Common myeloid progenitor, CD34-positive (primary cell): ENCODE data around the gene DDAH2.

ENCODE experiments used
- CTCF ChIA-PET: fragments of 350-600 bp; sonication (Branson Sonifier 250); formaldehyde crosslinking; loops from one replicate; lab custom pipeline; 2021; ENCODE audit warnings: antibody characterized with exemption; lab: Charles Lee
- POLR2A ChIA-PET: fragments of 350-600 bp; sonication (Branson Sonifier 250); formaldehyde crosslinking; loops from one replicate; lab custom pipeline; 2021; ENCODE audit warnings: antibody characterized with exemption; lab: Charles Lee
- DNase-seq, 3 donors: peaks; one replicate each; pipeline versions ENCODE4 v3.0.0 to v3.0.0-alpha.2; 2013
- H3K27ac ChIP-seq, 2 experiments: 1 replicate in 1 of 2; 2 replicates in 1 of 2; pipeline ENCODE4 v1.7.0; 2013; ENCODE audit warnings: inconsistent platforms in 2 of 2, low read length in 2 of 2, mild to moderate bottlenecking in 2 of 2, low read depth in 1 of 2, moderate library complexity in 1 of 2; ENCODE audit not compliant: severe bottlenecking in 2 of 2, insufficient read depth in 1 of 2, poor library complexity in 1 of 2
- H3K27me3 ChIP-seq, 5 experiments: replicated peaks in 2 of 5; 1 replicate in 3 of 5; 2 replicates in 2 of 5; pipeline versions ENCODE4 v1.6.1 to v1.7.0; 2013; ENCODE audit warnings: low read length in 4 of 5, mild to moderate bottlenecking in 2 of 5, moderate library complexity in 2 of 5, inconsistent platforms in 1 of 5; ENCODE audit not compliant: insufficient read depth in 5 of 5, control insufficient read depth in 4 of 5
- H3K36me3 ChIP-seq, 4 experiments: 1 replicate in 2 of 4; 2 replicates in 2 of 4; pipeline versions ENCODE4 v1.6.1 to v1.7.0; 2013; ENCODE audit warnings: low read length in 3 of 4, control low read depth in 1 of 4, mild to moderate bottlenecking in 1 of 4; ENCODE audit not compliant: control insufficient read depth in 4 of 4, insufficient read depth in 4 of 4
- H3K4me1 ChIP-seq, 4 experiments: 1 replicate in 3 of 4; 2 replicates in 1 of 4; pipeline versions ENCODE4 v1.6.1 to v1.7.1; 2013; ENCODE audit warnings: low read length in 3 of 4, mild to moderate bottlenecking in 3 of 4, control low read depth in 1 of 4, inconsistent platforms in 1 of 4, moderate library complexity in 1 of 4; ENCODE audit not compliant: control insufficient read depth in 4 of 4, insufficient read depth in 4 of 4; ENCODE audit errors: control extremely low read depth in 1 of 4
- H3K4me3 ChIP-seq, 7 experiments: 1 replicate in 4 of 7; 2 replicates in 3 of 7; pipeline versions ENCODE4 v1.5.1 to v1.7.0; 2013; ENCODE audit warnings: mild to moderate bottlenecking in 7 of 7, low read length in 6 of 7, moderate library complexity in 6 of 7, inconsistent platforms in 2 of 7, low read depth in 2 of 7, control low read depth in 1 of 7; ENCODE audit not compliant: insufficient read depth in 4 of 7, control insufficient read depth in 1 of 7; ENCODE audit errors: extremely low read depth in 1 of 7
- H3K9me3 ChIP-seq, 5 experiments: 1 replicate in 4 of 5; 2 replicates in 1 of 5; pipeline versions ENCODE4 v1.6.1 to v1.7.1; 2013; ENCODE audit warnings: low read length in 4 of 5, mild to moderate bottlenecking in 2 of 5, inconsistent platforms in 1 of 5, low read depth in 1 of 5, moderate library complexity in 1 of 5; ENCODE audit not compliant: control insufficient read depth in 4 of 5, insufficient read depth in 2 of 5; ENCODE audit errors: control extremely low read depth in 1 of 5
- WGBS: methylation state at CpG from one replicate; pipeline ENCODE4 v1.1.5; 2013; ENCODE audit not compliant: insufficient coverage; 5-methylcytosine and 5-hydroxymethylcytosine counted together

The DDAH2 gene

DNA sequence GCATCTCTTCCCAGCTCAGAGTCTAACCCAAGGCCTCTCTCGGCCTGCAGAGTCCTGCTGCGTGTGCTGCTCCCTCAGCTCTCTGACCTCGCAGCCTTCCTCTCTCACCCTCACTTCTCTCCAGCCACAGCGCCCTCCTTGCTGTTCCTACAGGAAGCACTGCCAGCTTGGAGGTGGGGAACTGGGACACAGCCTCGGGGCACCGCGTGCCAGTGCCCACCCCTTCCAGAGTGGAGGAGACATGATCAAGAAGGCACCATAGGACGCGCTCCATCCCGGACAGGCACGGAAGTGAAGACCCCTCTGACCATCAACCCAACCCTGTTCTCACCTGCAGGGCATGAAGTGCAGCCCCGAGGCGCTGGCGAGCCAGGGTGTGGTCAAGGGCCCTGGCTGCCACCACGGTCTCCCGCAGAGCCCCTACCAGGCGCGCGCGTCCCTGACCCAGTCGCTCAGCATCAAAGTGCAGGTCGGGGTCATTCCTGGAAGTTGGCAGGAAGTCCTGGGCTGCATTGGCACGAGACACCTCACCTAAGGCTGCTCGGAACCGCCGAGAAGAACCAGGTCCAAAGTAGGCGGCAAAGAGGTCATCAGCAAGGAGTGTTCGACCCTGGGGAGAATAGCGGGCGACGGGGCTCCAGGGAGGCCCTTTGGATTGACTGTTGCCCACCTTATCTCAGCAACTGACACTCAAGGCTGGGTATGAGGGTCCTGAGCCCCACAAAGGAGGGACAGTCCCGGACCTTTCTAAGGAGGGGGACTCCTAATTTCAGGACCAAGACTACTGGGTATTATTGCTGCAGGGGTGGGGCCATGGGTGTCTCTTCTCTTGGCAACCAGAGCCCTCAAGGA, 46.8 kb upstream of the DDAH2 start:
- Histone ChIP-seq H3K36me3 (peaks cover 2 to 31% (median 25%) of the 10 kb centered on the region in 4 experiments), H3K27me3 (no peaks in the 10 kb centered on the region), H3K27ac (peak overlapping the region in 1 of 2 experiments; percentile 70), H3K9me3 (no peaks in the 10 kb centered on the region), H3K4me1 (peaks cover 0 to 37% (median 20%) of the 10 kb centered on the region in 4 experiments), H3K4me3 (no peak overlapping the region)
- ChIA-PET POLR2A (interaction anchor here (0.6 to 1.0 kb wide), 2 partner anchors 38 to 40 kb away, joined by 3 read pairs; partner anchors contain the start of gene CLIC1), CTCF (interaction anchor here (1.0 to 13.2 kb wide), 7 partner anchors 11 to 95 kb away, joined by 3 to 268 read pairs (median 5); partner anchors contain the start of genes CLIC1, DDAH2, MPIG6B and MSH5)
- DNase-seq: no peak
- 92% methylated on average over 31 of the region's 32 CpGs for WGBS

DNA sequence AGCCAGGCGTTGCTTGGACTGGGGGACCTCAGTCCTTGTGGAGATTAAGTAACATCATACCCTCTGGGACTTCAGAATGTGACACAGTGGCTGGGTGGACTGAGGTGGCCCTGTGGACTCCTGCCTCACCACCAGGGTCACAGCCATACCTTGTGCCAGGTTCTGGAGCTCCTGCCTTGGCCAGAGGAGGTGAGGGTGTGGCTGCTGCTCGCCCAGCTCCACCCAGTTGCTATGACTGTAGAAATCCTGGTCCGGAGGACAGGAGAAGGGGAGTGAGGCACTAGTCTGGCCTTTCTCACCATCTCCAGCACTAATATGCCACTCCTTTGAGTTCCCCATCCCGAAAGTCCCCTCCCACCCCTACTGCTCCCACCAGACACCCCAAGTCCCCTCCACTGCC, 46.1 kb upstream of the DDAH2 start:
- no peak overlapping the region for H3K27ac ChIP-seq
- ChIA-PET CTCF (interaction anchor here (0.9 to 13.2 kb wide), 7 partner anchors 16 to 94 kb away, joined by 3 to 268 read pairs (median 4); partner anchors contain the start of genes CLIC1, DDAH2, MPIG6B and MSH5), POLR2A (no interaction called here)
- H3K36me3 ChIP-seq: peaks cover 2 to 24% (median 19%) of the 10 kb centered on the region in 4 experiments
- no peak for DNase-seq
- H3K27me3 ChIP-seq: no peaks in the 10 kb centered on the region
- H3K4me1 ChIP-seq: peaks cover 0 to 37% (median 20%) of the 10 kb centered on the region in 4 experiments
- 97% methylated on average over 3 of the region's 4 CpGs for WGBS
- no peaks in the 10 kb centered on the region for H3K9me3 ChIP-seq
- no peak overlapping the region for H3K4me3 ChIP-seq

DNA sequence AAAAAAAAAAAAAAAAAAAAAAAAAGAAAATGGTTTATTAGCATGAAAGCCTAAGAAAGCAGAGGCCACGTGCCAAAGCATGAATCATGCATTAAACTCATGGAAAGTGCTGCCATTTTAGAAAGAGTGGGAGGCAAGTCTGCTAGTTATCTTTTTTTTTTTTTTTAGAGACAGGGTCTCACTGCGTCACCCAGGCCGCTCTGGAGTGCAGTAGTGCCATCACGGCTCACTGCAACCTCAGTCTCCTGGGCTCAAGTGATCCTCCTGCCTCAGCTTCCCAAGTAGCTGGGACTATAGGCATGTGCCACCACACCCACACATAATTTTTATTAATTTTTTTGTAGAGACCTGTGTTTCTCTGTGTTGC, 42.9 kb upstream of the DDAH2 start:
- no peak overlapping the region for H3K27ac ChIP-seq
- ChIA-PET POLR2A (interaction anchor here (0.7 to 1.3 kb wide), 3 partner anchors 34 to 67 kb away, joined by 3 to 6 read pairs (median 4); partner anchors contain the start of gene DDAH2), CTCF (interaction anchor here (1.2 to 13.2 kb wide), 6 partner anchors 14 to 82 kb away, joined by 3 to 268 read pairs (median 10); partner anchors contain the start of genes CLIC1, DDAH2, LY6G6D and MPIG6B)
- H3K36me3 ChIP-seq: no peaks in the 10 kb centered on the region
- H3K9me3 ChIP-seq: no peaks in the 10 kb centered on the region
- no peak overlapping the region for H3K4me3 ChIP-seq
- DNase-seq: peak in 2 of 3 donors; percentile 39 to 47
- 100% methylated on average over 2 of the region's 4 CpGs for WGBS
- H3K4me1 ChIP-seq: peaks cover 2 to 37% (median 21%) of the 10 kb centered on the region in 4 experiments
- no peaks in the 10 kb centered on the region for H3K27me3 ChIP-seq

DNA sequence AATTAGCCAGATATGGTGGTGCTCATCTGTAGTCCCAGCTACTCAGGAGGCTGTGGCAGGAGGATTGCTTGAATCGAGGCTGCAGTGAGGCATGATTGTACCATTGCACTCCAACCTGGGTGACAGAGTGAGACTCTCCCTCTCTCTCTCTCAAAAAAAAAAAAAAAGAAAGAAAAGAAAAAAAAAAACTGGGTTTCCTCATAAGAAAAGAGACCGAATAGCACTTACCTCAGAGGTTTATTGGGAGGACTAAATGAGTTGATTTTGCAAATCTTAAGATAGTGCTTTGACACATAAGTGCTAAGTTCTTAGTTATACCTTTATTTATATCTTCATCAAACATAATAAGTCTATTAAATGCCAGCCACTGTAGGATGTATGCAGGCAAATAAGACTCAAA, 41.8 kb upstream of the DDAH2 start:
- H3K4me3 ChIP-seq: no peak overlapping the region
- no peak for DNase-seq
- 100% methylated on average over 1 of the region's 2 CpGs for WGBS
- no peaks in the 10 kb centered on the region for H3K27me3 ChIP-seq
- H3K27ac ChIP-seq: no peak overlapping the region
- ChIA-PET CTCF (interaction anchor here (0.7 to 13.2 kb wide), 16 partner anchors 9 to 127 kb away, joined by 3 to 268 read pairs (median 7); partner anchors contain the start of genes CLIC1, DDAH2, LY6G6D and MPIG6B), POLR2A (interaction anchor here (1.3 to 1.8 kb wide), 2 partner anchors 33 to 56 kb away, joined by 5 to 6 read pairs; partner anchors contain the start of gene HSPA1B)
- H3K9me3 ChIP-seq: no peaks in the 10 kb centered on the region
- H3K36me3 ChIP-seq: no peaks in the 10 kb centered on the region
- peaks cover 2 to 27% (median 12%) of the 10 kb centered on the region in 4 experiments for H3K4me1 ChIP-seq

DNA sequence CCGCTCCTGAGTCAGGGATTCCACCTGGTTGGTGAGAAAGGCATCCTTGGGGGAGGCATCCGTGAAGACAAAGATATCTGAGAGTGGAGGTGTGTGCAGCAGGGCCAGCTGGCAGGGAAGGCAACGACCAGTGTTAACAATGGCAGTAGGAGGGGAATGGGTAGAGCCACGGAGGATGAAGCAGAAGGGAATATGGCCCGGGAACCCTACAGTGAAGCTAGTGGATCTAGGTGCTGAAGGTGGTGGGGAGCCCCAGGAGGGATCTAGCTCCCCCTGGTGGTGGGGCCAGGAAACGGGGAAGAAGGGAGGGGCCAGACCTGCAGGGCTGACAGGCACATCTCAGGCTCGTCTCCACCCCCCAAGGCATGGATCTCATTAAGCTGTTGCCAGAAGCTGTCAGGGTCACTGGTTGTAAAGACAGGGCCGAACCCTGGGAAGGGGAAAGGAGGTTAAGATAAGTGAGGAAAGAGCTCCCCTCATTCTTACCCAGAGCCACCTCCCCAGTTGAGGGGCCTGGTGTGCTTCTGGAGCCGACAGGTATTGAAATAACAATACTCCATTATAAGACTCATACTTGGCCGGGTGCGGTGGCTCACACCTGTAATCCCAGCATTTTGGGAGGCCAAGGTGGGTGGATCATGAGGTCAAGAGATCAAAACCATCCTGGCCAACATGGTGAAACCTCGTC, 40.7 kb upstream of the DDAH2 start:
- ChIA-PET CTCF (interaction anchor here (0.6 to 13.2 kb wide), 33 partner anchors 8 to 224 kb away, joined by 3 to 268 read pairs (median 5); partner anchors contain the start of genes ATP6V1G2, CLIC1, DDAH2 and GPANK1), POLR2A (interaction anchor here (0.5 to 1.8 kb wide), 8 partner anchors 18 to 117 kb away, joined by 3 to 18 read pairs (median 5); partner anchors contain the start of genes BAG6, CLIC1, DDAH2 and HSPA1B)
- Histone ChIP-seq H3K9me3 (no peaks in the 10 kb centered on the region), H3K36me3 (no peaks in the 10 kb centered on the region), H3K27me3 (no peaks in the 10 kb centered on the region), H3K27ac (no peak overlapping the region), H3K4me1 (peaks cover 2 to 22% (median 12%) of the 10 kb centered on the region in 4 experiments), H3K4me3 (no peak overlapping the region)
- DNase-seq: peak; percentile 84 to 91 (median 86)
- 53% methylated on average over 9 of the region's 12 CpGs for WGBS

DNA sequence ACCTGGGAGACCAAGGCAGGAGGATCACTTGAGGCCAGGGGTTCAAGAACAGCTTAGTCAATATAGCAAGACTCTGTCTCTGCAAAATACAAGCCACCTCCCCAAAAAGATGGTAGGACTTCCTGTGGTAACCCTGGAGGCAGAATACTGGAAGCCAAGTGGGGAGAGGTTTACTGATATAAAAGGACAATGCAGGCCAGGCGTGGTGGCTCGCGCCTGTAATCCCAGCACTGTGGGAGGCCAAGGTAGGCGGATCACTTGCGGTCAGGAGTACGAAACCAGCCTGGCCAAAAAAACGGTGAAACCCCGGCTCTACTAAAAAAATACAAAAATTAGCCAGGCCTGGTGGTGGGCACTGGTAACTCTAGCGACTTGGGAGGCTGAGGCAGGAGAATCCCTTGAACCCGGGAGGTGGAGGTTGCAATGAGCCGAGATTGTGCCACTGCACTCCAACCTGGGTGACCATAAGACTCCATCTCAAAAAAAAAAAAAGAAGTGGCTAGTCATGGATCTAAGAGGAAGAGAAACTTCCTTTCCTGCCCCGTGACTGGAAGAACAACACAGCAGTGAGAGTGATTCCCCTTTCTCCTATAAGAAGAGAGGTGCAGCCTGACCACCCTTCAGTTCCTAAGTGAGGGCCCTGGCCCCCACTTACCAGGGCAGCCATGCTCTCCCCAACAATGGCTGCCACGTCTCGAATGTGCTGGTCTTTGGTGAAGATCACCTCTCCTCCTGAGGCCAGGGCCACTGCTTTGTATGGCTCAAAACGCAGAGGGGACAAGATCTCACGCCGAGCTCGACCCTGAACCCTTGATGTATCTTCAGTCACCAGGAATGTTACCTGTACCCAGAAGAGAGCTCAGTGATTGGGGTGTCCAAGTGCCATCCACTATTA, 39.5 kb upstream of the DDAH2 start:
- H3K4me3 ChIP-seq: no peak overlapping the region
- CTCF ChIA-PET: interaction anchor here (0.9 to 13.2 kb wide), 15 partner anchors 10 to 84 kb away, joined by 3 to 268 read pairs (median 9); partner anchors contain the start of genes CLIC1, DDAH2, LY6G6D and MPIG6B
- WGBS: 90% methylated on average over 15 of the region's 18 CpGs

More for the DNA sequence above, 39.5 kb upstream of the DDAH2 start:
- H3K27ac ChIP-seq: no peak overlapping the region
- H3K9me3 ChIP-seq: no peaks in the 10 kb centered on the region
- POLR2A ChIA-PET: interaction anchor here (0.5 to 1.8 kb wide), 6 partner anchors 20 to 116 kb away, joined by 3 to 18 read pairs (median 8); partner anchors contain the start of genes BAG6, CLIC1, DDAH2 and MSH5
- DNase-seq: no peak
- no peaks in the 10 kb centered on the region for H3K27me3 ChIP-seq
- H3K36me3 ChIP-seq: peaks cover 0 to 10% (median 6%) of the 10 kb centered on the region in 4 experiments
- H3K4me1 ChIP-seq: peaks cover 2 to 22% (median 12%) of the 10 kb centered on the region in 4 experiments
